HepG2 (cell line): Measurements from ENCODE around the gene OXLD1. TPM values are rescaled to one million over a fixed set of nuclear protein-coding genes. Genes with fewer than 3 reads are reported as not detected.

Experiments
- AHR ChIP-seq: IDR thresholded peaks from 2 replicates; pipeline ENCODE4 v1.6.1; 2018; ENCODE audit warnings: missing genetic modification reagents, missing compliant biosample characterization
- CTCF ChIP-seq: sonication (generic); formaldehyde crosslinking; IDR thresholded peaks from 2 replicates; pipeline ENCODE4 v1.5.0; 2020; ENCODE audit warnings: mild to moderate bottlenecking, missing genetic modification reagents, moderate library complexity
- FOXJ3 ChIP-seq: sonication (generic); formaldehyde crosslinking; IDR thresholded peaks from 2 replicates; pipeline ENCODE4 v1.4.0; 2020; ENCODE audit warnings: missing genetic modification reagents, mild to moderate bottlenecking, borderline replicate concordance
- FOXO1 ChIP-seq: sonication (generic); formaldehyde crosslinking; IDR thresholded peaks from 2 replicates; pipeline ENCODE4 v1.4.0; 2020; ENCODE audit warnings: missing genetic modification reagents
- HOXA3 ChIP-seq: sonication (generic); formaldehyde crosslinking; IDR thresholded peaks from 2 replicates; pipeline ENCODE4 v1.5.0; 2020; ENCODE audit warnings: missing genetic modification reagents
- KLF6 ChIP-seq: IDR thresholded peaks from 2 replicates; pipeline ENCODE4 v1.8.0; 2016; ENCODE audit warnings: missing biosample characterization, missing genetic modification reagents
- SAP130 ChIP-seq: IDR thresholded peaks from 2 replicates; pipeline ENCODE4 v1.6.1; 2016; ENCODE audit warnings: low read depth
- ZBTB38 ChIP-seq: sonication (generic); formaldehyde crosslinking; IDR thresholded peaks from 2 replicates; pipeline ENCODE4 v1.5.1; 2020; ENCODE audit warnings: mild to moderate bottlenecking, missing genetic modification reagents
- ZFP37 ChIP-seq: sonication (generic); formaldehyde crosslinking; IDR thresholded peaks from 2 replicates; pipeline ENCODE4 v1.4.0; 2020; ENCODE audit warnings: missing genetic modification reagents, borderline replicate concordance
- ZNF331 ChIP-seq: sonication (generic); formaldehyde crosslinking; IDR thresholded peaks from 2 replicates; pipeline ENCODE4 v1.4.0; 2020; ENCODE audit warnings: missing genetic modification reagents
- ZNF367 ChIP-seq: sonication (generic); formaldehyde crosslinking; IDR thresholded peaks from 2 replicates; pipeline ENCODE4 v1.4.0; 2020; ENCODE audit warnings: missing genetic modification reagents, borderline replicate concordance
- ZNF7 ChIP-seq: IDR thresholded peaks from 2 replicates; pipeline ENCODE4 v1.6.1; 2016; ENCODE audit warnings: missing biosample characterization, missing genetic modification reagents
- polyA plus RNA-seq, 8 experiments: library from polyadenylated mRNA; depleted of rRNA in 3 of 8; stranded (reverse) in 7 of 8; unstranded in 1 of 8; fragments of >200 nt; fragmentation: Illumina TruSeq in 4 of 8; extraction: Trizol in 4 of 8; gene quantifications; 2 replicates each; pipeline versions ENCODE4 v1.2.1 to v1.2.3, GENCODE V29; 2011 to 2016; ENCODE audit warnings: low read depth in 4 of 8, missing spikeins in 1 of 8, mixed read lengths in 1 of 8; ENCODE audit not compliant: insufficient read depth in 1 of 8
- total RNA-seq, 5 experiments: library from RNA; depleted of rRNA; stranded (reverse); fragments of >200 nt; fragmentation: Illumina TruSeq; extraction: Trizol; gene quantifications; 2 replicates each; pipeline ENCODE4 v1.2.3, GENCODE V29; 2016; ENCODE audit warnings: low read depth in 1 of 5
- TF ChIP-seq, protein P1 (sequence below): sonication (generic); formaldehyde crosslinking; IDR thresholded peaks from 2 replicates; pipeline ENCODE4 v1.4.0; 2020; ENCODE audit warnings: mild to moderate bottlenecking, missing genetic modification reagents

Gene OXLD1
- total and polyA plus RNA-seq, 2 of the 13 experiments (the other 11 are each of a cell fraction or from before 2014, with no cell fraction given): 27.1 to 37.5 TPM

GRCh38 chr17:81680150-81680549 lies 13.7 kb upstream of the OXLD1 start (continued):
- TF ChIP-seq FOXJ3 (CRISPR knock-in tag) (no peak), SAP130 (CRISPR knock-in tag) (0 out of 2 replicates have a peak, but pooled peaks have one; percentile 28), CTCF (CRISPR knock-in tag) (no peak), ZBTB38 (CRISPR knock-in tag) (peak; percentile 88), ZNF7 (CRISPR knock-in tag) (no peak), FOXO1 (CRISPR knock-in tag) (peak; percentile 18; the same call in 1 of the 2 replicates), HOXA3 (peak; percentile 36; the same call in 1 of the 2 replicates), ZNF331 (no peak), ZFP37 (no peak), AHR (CRISPR knock-in tag) (no peak), ZNF367 (CRISPR knock-in tag) (no peak), KLF6 (CRISPR knock-in tag) (no peak)
- TF ChIP-seq, protein P1, sequence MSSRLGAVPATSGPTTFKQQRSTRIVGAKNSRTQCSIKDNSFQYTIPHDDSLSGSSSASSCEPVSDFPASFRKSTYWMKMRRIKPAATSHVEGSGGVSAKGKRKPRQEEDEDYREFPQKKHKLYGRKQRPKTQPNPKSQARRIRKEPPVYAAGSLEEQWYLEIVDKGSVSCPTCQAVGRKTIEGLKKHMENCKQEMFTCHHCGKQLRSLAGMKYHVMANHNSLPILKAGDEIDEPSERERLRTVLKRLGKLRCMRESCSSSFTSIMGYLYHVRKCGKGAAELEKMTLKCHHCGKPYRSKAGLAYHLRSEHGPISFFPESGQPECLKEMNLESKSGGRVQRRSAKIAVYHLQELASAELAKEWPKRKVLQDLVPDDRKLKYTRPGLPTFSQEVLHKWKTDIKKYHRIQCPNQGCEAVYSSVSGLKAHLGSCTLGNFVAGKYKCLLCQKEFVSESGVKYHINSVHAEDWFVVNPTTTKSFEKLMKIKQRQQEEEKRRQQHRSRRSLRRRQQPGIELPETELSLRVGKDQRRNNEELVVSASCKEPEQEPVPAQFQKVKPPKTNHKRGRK (CRISPR knock-in tag): no peak
